K562 (cell line): ENCODE measurements around the gene KCNK1. TPM values are rescaled to one million over a fixed set of nuclear protein-coding genes. Genes with fewer than 3 reads are reported as not detected.
A peak's percentile ranks its signal among the peaks of the same experiment; 100 is the strongest.

ENCODE experiments used
- ATAC-seq: fragments of 200-7000 bp; cut with Tn5 transposase; 3 replicates; pipeline ENCODE4 v1.9.1; 2020; ENCODE audit warnings: moderate library complexity
- BruUV-seq: library from RNA; stranded (reverse); fragments of 400-500 nt; replicated peaks from 2 replicates; lab custom pipeline; 2021; lab: Mats Ljungman, UMichigan
- CTCF ChIA-PET: fragments of 300-600 bp; formaldehyde crosslinking; extraction: SDS; loops from one replicate; lab custom pipeline; 2021; ENCODE audit warnings: low intra/inter-chr PET ratio; lab: Yijun Ruan, JAX
- POLR2A ChIA-PET: fragments of 300-600, 350-650 bp; sonication (Branson Sonifier 250); formaldehyde crosslinking; extraction: SDS; loops from one replicate; lab custom pipeline; 2021; ENCODE audit warnings: antibody characterized with exemption, inconsistent platforms; lab: Yijun Ruan, JAX
- DNase-seq, 4 experiments: peaks; one replicate each; pipeline versions ENCODE4 v3.0.0 to v3.0.0-alpha.2; 2011 to 2018; ENCODE audit warnings: low spot score in 3 of 4, mixed read lengths in 3 of 4; ENCODE audit errors: extremely low read depth in 1 of 4
- FAIRE-seq: peaks from 2 replicates; lab custom pipeline; 2011; peaks lifted over from hg19 to GRCh38; lab: Jason Lieb, UNC
- H2AFZ ChIP-seq: 2 replicates; pipeline ENCODE4 v1.6.0; 2011; ENCODE audit warnings: low read depth, low read length, control low read depth, inconsistent platforms
- H3K27ac ChIP-seq: fragments of 200-600 bp; 3 replicates; pipeline ENCODE4 v1.8.0; 2011; ENCODE audit warnings: low read depth, mild to moderate bottlenecking, control low read depth, inconsistent platforms, low read length, moderate library complexity, mixed read lengths; ENCODE audit errors: extremely low read depth
- H3K27me3 ChIP-seq, 2 experiments: fragments of 300-600 bp in 1 of 2; 2 replicates in 1 of 2; 3 replicates in 1 of 2; pipeline versions ENCODE4 v1.6.0 to v1.8.0; 2011; ENCODE audit warnings: inconsistent platforms in 2 of 2, low read length in 2 of 2, mild to moderate bottlenecking in 1 of 2, mixed read lengths in 1 of 2, moderate library complexity in 1 of 2; ENCODE audit not compliant: control insufficient read depth in 2 of 2, insufficient read depth in 2 of 2
- H3K36me3 ChIP-seq: fragments of 300-600 bp; 3 replicates; pipeline ENCODE4 v1.8.0; 2011; ENCODE audit warnings: mild to moderate bottlenecking, low read length, inconsistent platforms; ENCODE audit not compliant: control insufficient read depth, insufficient read depth
- H3K4me1 ChIP-seq, 2 experiments: fragments of 200-600 bp in 1 of 2; replicated peaks in 1 of 2; 2 replicates in 1 of 2; 3 replicates in 1 of 2; pipeline versions ENCODE4 v1.5.1 to v1.8.0; 2011; ENCODE audit warnings: inconsistent platforms in 2 of 2, low read length in 2 of 2, mild to moderate bottlenecking in 1 of 2, mixed read lengths in 1 of 2, moderate library complexity in 1 of 2; ENCODE audit not compliant: control insufficient read depth in 2 of 2, insufficient read depth in 2 of 2
- H3K4me2 ChIP-seq: 2 replicates; pipeline ENCODE4 v1.6.1; 2011; ENCODE audit warnings: low read length, control low read depth, inconsistent platforms, mixed read lengths; ENCODE audit not compliant: insufficient read depth
- H3K4me3 ChIP-seq: fragments of 200-600 bp; sonication (generic), shearing (Covaris generic); 2 replicates; pipeline ENCODE4 v1.5.1; 2016; ENCODE audit warnings: control low read depth, inconsistent platforms
- H3K79me2 ChIP-seq: fragments of 200-600 bp; 3 replicates; pipeline ENCODE4 v1.8.0; 2011; ENCODE audit warnings: low read length, inconsistent platforms; ENCODE audit not compliant: control insufficient read depth, insufficient read depth
- H3K9ac ChIP-seq, 2 experiments: 2 replicates each; pipeline versions ENCODE4 v1.6.0 to v1.6.1; 2011; ENCODE audit warnings: low read depth in 2 of 2, low read length in 2 of 2, control low read depth in 1 of 2, inconsistent platforms in 1 of 2, mild to moderate bottlenecking in 1 of 2, mixed read lengths in 1 of 2; ENCODE audit not compliant: insufficient read depth in 1 of 2
- H3K9me1 ChIP-seq: one replicate; pipeline ENCODE4 v1.6.0; 2011; ENCODE audit warnings: inconsistent platforms, mild to moderate bottlenecking, low read length, moderate library complexity; ENCODE audit not compliant: control insufficient read depth, insufficient read depth
- H3K9me3 ChIP-seq: replicated peaks from 2 replicates; pipeline ENCODE4 v1.5.1; 2011; ENCODE audit warnings: low read depth, low read length, inconsistent platforms; ENCODE audit not compliant: control insufficient read depth, insufficient read depth
- H4K20me1 ChIP-seq: replicated peaks from 2 replicates; pipeline ENCODE4 v1.6.1; 2011; ENCODE audit warnings: low read length, inconsistent platforms, mixed read lengths; ENCODE audit not compliant: control insufficient read depth, insufficient read depth
- DMBX1 ChIP-seq: fragments of 250-450 bp; sonication (Bioruptor Pico); IDR thresholded peaks from 2 replicates; pipeline ENCODE4 v1.8.0; 2022; ENCODE audit warnings: inconsistent platforms, mild to moderate bottlenecking, moderate library complexity, borderline replicate concordance
- WGBS: fragments of 100-300 bp; shearing (Covaris generic); methylation state at CpG from one replicate; pipeline ENCODE4 v1.1.6; 2016; ENCODE audit warnings: low coverage, mixed read lengths; ENCODE audit not compliant: insufficient coverage; ENCODE audit errors: missing lambda C conversion rate; 5-methylcytosine and 5-hydroxymethylcytosine counted together
- in situ Hi-C: fragments of 300-500 bp; cut with MboI; formaldehyde crosslinking; loops from 4 replicates; pipeline ENCODE4 v1.15.0; 2018; ENCODE audit warnings: inconsistent platforms, mixed read lengths
- intact Hi-C: fragments of 100-400 bp; cut with micrococcal nuclease; formaldehyde crosslinking; loops from 2 replicates; pipeline ENCODE4 v1.14.2; 2022
- polyA plus RNA-seq, 8 experiments: library from polyadenylated mRNA; depleted of rRNA in 4 of 8; stranded (reverse) in 5 of 8; unstranded in 3 of 8; fragments of >200 nt; fragmentation: Nextera tagmentation in 2 of 8; fragmentation: Illumina TruSeq in 1 of 8; extraction: Ambion mirVana in 2 of 8; extraction: Trizol in 1 of 8; gene quantifications; 2 replicates each; pipeline versions ENCODE4 v1.2.1 to v1.2.3, GENCODE V29; 2011 to 2014; ENCODE audit warnings: inconsistent platforms in 1 of 8, missing spikeins in 1 of 8
- total RNA-seq, 7 experiments: library from RNA; depleted of rRNA in 6 of 7; stranded (reverse); fragments of >200 nt in 6 of 7; fragmentation: Illumina TruSeq in 2 of 7; extraction: Trizol in 2 of 7; gene quantifications; 2 replicates each; pipeline versions ENCODE4 v1.2.1 to v1.2.3, GENCODE V29; 2011 to 2021; ENCODE audit warnings: low replicate concordance in 1 of 7
- TF ChIP-seq, protein P1 (sequence below), 2 experiments: fragments of 450-650 bp in 1 of 2; sonication (generic) in 1 of 2; formaldehyde crosslinking in 1 of 2; IDR thresholded peaks; 2 replicates each; pipeline versions ENCODE4 v1.7.1 to v1.9.0; 2016 to 2022; ENCODE audit warnings: inconsistent platforms in 1 of 2, mild to moderate bottlenecking in 1 of 2, missing genetic modification reagents in 1 of 2

Gene KCNK1
- total and polyA plus RNA-seq, 9 of the 15 experiments (the other 6 are each of a cell fraction or from before 2014, with no cell fraction given): 3.1 to 22.7 (median 6.0) TPM

DNA sequence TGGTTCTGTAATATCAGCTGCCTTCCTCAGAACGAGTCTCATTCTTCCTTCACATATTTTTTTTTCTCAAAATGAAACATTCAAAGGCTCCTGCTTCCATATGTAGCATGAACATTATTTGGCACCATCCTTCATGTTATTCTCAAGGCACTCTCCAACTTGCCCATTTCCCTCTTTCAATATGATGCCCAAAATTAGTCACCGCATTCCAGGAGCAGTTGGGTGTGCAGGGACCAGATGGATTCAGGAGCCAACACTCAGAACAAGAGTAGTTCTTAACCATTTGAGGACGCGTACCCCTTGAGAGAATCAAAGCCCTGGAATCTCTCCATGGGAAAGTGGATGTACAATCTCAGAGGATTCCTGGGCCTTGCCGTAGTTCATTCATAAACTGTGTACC is 50.3 kb downstream of the KCNK1 start:
- Histone ChIP-seq H3K9ac (0 out of 4 replicates have a peak overlapping the region, but pooled peaks of 1 of the 2 experiments have one; percentile 13), H3K9me1 (no peaks in the 10 kb centered on the region), H3K4me2 (no peak overlapping the region), H3K4me1 (peaks cover 21 to 33% of the 10 kb centered on the region in 2 experiments; a peak in 4 of 5 replicates), H3K27ac (peak overlapping the region; percentile 64), H3K4me3 (no peak overlapping the region), H3K27me3 (no peaks in the 10 kb centered on the region), H3K36me3 (peaks cover 33% of the 10 kb centered on the region), H3K9me3 (peaks cover 14% of the 10 kb centered on the region), H4K20me1 (no peaks in the 10 kb centered on the region), H3K79me2 (peaks cover 25% of the 10 kb centered on the region), H2AFZ (0 out of 2 replicates have a peak overlapping the region, but pooled peaks have one; percentile 24)
- 96% methylated on average over 5 of the region's 5 CpGs for WGBS
- DNase-seq (no peak), FAIRE-seq (no peak), ATAC-seq (no peak)
- in situ Hi-C loops: no loop called here
- CTCF ChIA-PET: no interaction called here
- POLR2A ChIA-PET: interaction anchor here (0.5 to 2.4 kb wide), 3 partner anchors 10 to 31 kb away, joined by 3 to 9 read pairs (median 5); no protein-coding TSS in a partner anchor
- intact Hi-C loops: no loop called here
- no TSS peak for BruUV-seq
- peak; percentile 44; the same call in 1 of the 2 replicates for TF ChIP-seq DMBX1
- TF ChIP-seq, protein P1, sequence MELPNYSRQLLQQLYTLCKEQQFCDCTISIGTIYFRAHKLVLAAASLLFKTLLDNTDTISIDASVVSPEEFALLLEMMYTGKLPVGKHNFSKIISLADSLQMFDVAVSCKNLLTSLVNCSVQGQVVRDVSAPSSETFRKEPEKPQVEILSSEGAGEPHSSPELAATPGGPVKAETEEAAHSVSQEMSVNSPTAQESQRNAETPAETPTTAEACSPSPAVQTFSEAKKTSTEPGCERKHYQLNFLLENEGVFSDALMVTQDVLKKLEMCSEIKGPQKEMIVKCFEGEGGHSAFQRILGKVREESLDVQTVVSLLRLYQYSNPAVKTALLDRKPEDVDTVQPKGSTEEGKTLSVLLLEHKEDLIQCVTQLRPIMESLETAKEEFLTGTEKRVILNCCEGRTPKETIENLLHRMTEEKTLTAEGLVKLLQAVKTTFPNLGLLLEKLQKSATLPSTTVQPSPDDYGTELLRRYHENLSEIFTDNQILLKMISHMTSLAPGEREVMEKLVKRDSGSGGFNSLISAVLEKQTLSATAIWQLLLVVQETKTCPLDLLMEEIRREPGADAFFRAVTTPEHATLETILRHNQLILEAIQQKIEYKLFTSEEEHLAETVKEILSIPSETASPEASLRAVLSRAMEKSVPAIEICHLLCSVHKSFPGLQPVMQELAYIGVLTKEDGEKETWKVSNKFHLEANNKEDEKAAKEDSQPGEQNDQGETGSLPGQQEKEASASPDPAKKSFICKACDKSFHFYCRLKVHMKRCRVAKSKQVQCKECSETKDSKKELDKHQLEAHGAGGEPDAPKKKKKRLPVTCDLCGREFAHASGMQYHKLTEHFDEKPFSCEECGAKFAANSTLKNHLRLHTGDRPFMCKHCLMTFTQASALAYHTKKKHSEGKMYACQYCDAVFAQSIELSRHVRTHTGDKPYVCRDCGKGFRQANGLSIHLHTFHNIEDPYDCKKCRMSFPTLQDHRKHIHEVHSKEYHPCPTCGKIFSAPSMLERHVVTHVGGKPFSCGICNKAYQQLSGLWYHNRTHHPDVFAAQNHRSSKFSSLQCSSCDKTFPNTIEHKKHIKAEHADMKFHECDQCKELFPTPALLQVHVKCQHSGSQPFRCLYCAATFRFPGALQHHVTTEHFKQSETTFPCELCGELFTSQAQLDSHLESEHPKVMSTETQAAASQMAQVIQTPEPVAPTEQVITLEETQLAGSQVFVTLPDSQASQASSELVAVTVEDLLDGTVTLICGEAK (IDR thresholded peaks at IDR 0.05): no peak
- TF ChIP-seq, protein P1 (CRISPR knock-in tag; IDR thresholded peaks at IDR 0.05): no peak
